Caco-2 (cell line): Measurements from ENCODE around the gene GMPR. TPM values are rescaled to one million over a fixed set of nuclear protein-coding genes. Genes with fewer than 3 reads are reported as not detected.

Experiments
- BruUV-seq: library from RNA; stranded (reverse); fragments of 400-500 nt; replicated peaks from 2 replicates; lab custom pipeline; 2021; lab: Mats Ljungman, UMichigan
- CTCF ChIA-PET: fragments of 300-600 bp; sonication (Branson Sonifier 250); formaldehyde crosslinking; loops from one replicate; lab custom pipeline; 2022; ENCODE audit warnings: antibody characterized with exemption; lab: Charles Lee
- POLR2A ChIA-PET: fragments of 300-600 bp; sonication (Branson Sonifier 250); formaldehyde crosslinking; loops from one replicate; lab custom pipeline; 2022; ENCODE audit warnings: antibody characterized with exemption; lab: Charles Lee
- DNase-seq, 2 experiments: peaks; one replicate each; pipeline versions ENCODE4 v3.0.0 to v3.0.0-alpha.2; 2020 to 2022
- H3K27me3 ChIP-seq: replicated peaks from 2 replicates; pipeline ENCODE4 v1.6.0; 2011; ENCODE audit warnings: low read length; ENCODE audit not compliant: control insufficient read depth, insufficient read depth
- H3K36me3 ChIP-seq: 2 replicates; pipeline ENCODE4 v1.5.1; 2011; ENCODE audit warnings: low read length; ENCODE audit not compliant: control insufficient read depth, insufficient read depth
- H3K4me1 ChIP-seq: fragments of 250-450 bp; sonication (Bioruptor Pico); 2 replicates; pipeline ENCODE4 v1.5.1; 2020; ENCODE audit warnings: mild to moderate bottlenecking
- H3K4me3 ChIP-seq: 2 replicates; pipeline ENCODE4 v1.5.1; 2011; ENCODE audit warnings: low read depth, mild to moderate bottlenecking, control low read depth, low read length
- H3K9me3 ChIP-seq: fragments of 250-450 bp; sonication (Bioruptor Pico); 2 replicates; pipeline ENCODE4 v1.5.1; 2020; ENCODE audit warnings: mild to moderate bottlenecking, moderate library complexity
- H3K27ac Mint-ChIP-seq: one replicate; pipeline ENCODE4 v1.8.0; 2022; ENCODE audit warnings: mixed read lengths; ENCODE audit not compliant: unreplicated experiment
- H3K27me3 Mint-ChIP-seq: one replicate; pipeline ENCODE4 v1.8.0; 2022; ENCODE audit warnings: mixed read lengths; ENCODE audit not compliant: insufficient read depth, unreplicated experiment
- H3K36me3 Mint-ChIP-seq: one replicate; pipeline ENCODE4 v1.8.0; 2022; ENCODE audit warnings: mild to moderate bottlenecking, mixed read lengths; ENCODE audit not compliant: insufficient read depth, unreplicated experiment
- H3K4me1 Mint-ChIP-seq: one replicate; pipeline ENCODE4 v1.8.0; 2022; ENCODE audit warnings: low read depth, mixed read lengths; ENCODE audit not compliant: unreplicated experiment
- H3K4me3 Mint-ChIP-seq: one replicate; pipeline ENCODE4 v1.8.0; 2022; ENCODE audit warnings: mild to moderate bottlenecking, moderate library complexity, mixed read lengths; ENCODE audit not compliant: unreplicated experiment
- H3K9me3 Mint-ChIP-seq: one replicate; pipeline ENCODE4 v1.8.0; 2022; ENCODE audit warnings: mixed read lengths; ENCODE audit not compliant: unreplicated experiment
- CTCF ChIP-seq, 2 experiments: fragments of 200-600 bp in 1 of 2; IDR thresholded peaks; 1 replicate in 1 of 2; 2 replicates in 1 of 2; pipeline versions ENCODE4 v1.5.1 to v1.8.0; 2011 to 2022; ENCODE audit warnings: antibody characterized with exemption in 1 of 2, control low read depth in 1 of 2, inconsistent platforms in 1 of 2, low read depth in 1 of 2, low read length in 1 of 2, mild to moderate bottlenecking in 1 of 2, moderate library complexity in 1 of 2; ENCODE audit not compliant: insufficient read depth in 1 of 2, severe bottlenecking in 1 of 2, unreplicated experiment in 1 of 2
- intact Hi-C: fragments of 100-400 bp; cut with micrococcal nuclease; formaldehyde crosslinking; loops from one replicate; pipeline ENCODE4 v1.10.0; 2022; ENCODE audit not compliant: unreplicated experiment
- total RNA-seq: library from RNA; stranded (reverse); gene quantifications from 2 replicates; pipeline ENCODE4 v1.2.3, GENCODE V29; 2022

The GMPR gene
- total RNA-seq, 1 experiment from 2014 or later = 1.3 TPM

DNA sequence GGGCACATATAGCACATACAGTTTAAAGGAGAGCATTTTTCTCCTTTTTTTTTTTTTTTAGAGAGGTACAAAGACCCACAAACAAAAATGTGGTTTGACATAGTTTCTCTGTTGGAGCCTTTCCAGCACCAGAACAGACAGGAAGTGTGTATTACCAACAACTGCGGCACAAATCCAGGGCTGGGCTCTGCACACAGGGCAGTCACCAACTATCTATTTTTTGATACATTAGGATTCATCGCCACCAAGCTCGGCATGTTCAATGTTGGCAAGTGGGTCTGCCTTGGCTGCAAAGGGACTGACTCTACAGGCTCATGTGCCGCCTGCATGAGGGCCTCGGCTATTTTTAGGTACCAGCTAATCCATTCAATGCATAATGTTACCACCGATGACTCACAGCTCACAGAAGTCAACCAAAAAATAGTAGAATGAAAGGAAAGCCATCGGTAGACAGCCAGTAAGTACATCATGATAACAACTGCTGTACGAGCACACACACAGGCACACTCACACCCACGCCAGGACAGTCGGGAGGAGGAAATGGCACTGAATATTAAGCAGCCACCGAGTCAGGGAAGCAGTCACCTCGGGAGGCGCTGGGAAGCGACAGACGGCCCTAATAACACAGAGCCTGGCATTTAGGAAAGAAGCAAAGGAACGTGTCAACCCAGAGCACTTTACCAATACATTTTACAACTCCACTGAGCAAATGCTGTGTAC lies 81.6 kb downstream of the GMPR start:
- CTCF ChIA-PET = interaction anchor here (0.6 kb wide), 1 partner anchor 478 kb away, joined by 4 read pairs; no protein-coding TSS in a partner anchor
- BruUV-seq = no TSS peak
- POLR2A ChIA-PET = no interaction called here

GRCh38 chr6:16320533-16321340 lies 82.3 kb downstream of the GMPR start:
- Mint-ChIP-seq H3K4me3 (no peak overlapping the region), H3K36me3 (peaks cover 7% of the 10 kb centered on the region), H3K4me1 (no peaks in the 10 kb centered on the region), H3K9me3 (no peaks in the 10 kb centered on the region), H3K27ac (no peak overlapping the region), H3K27me3 (no peaks in the 10 kb centered on the region)
- no peak for TF ChIP-seq CTCF (IDR thresholded peaks at IDR 0.05; ENCODE audit: insufficient read depth in 1 of 2, low read depth in 1 of 2, low read length in 1 of 2, severe bottlenecking in 1 of 2, unreplicated experiment in 1 of 2)
- Histone ChIP-seq H3K27me3 (no peaks in the 10 kb centered on the region), H3K4me3 (no peak overlapping the region), H3K4me1 (no peaks in the 10 kb centered on the region), H3K9me3 (no peaks in the 10 kb centered on the region), H3K36me3 (no peaks in the 10 kb centered on the region)
- ChIA-PET CTCF (interaction anchor here (0.6 kb wide), 1 partner anchor 479 kb away, joined by 4 read pairs; no protein-coding TSS in a partner anchor), POLR2A (no interaction called here)
- no peak for DNase-seq
- BruUV-seq = no TSS peak
- intact Hi-C loops = no loop called here

More for the DNA sequence above, 81.6 kb downstream of the GMPR start:
- Histone ChIP-seq H3K9me3 (no peaks in the 10 kb centered on the region), H3K27me3 (no peaks in the 10 kb centered on the region), H3K36me3 (no peaks in the 10 kb centered on the region), H3K4me3 (no peak overlapping the region), H3K4me1 (no peaks in the 10 kb centered on the region)
- H3K27me3 Mint-ChIP-seq = no peaks in the 10 kb centered on the region
- intact Hi-C loops = no loop called here
- H3K27ac Mint-ChIP-seq = no peak overlapping the region
- no peaks in the 10 kb centered on the region for H3K4me1 Mint-ChIP-seq
- no peak overlapping the region for H3K4me3 Mint-ChIP-seq
- no peak for DNase-seq
- peaks cover 7% of the 10 kb centered on the region for H3K36me3 Mint-ChIP-seq
- no peak for TF ChIP-seq CTCF (IDR thresholded peaks at IDR 0.05; ENCODE audit: insufficient read depth in 1 of 2, low read depth in 1 of 2, low read length in 1 of 2, severe bottlenecking in 1 of 2, unreplicated experiment in 1 of 2)
- H3K9me3 Mint-ChIP-seq = no peaks in the 10 kb centered on the region

DNA sequence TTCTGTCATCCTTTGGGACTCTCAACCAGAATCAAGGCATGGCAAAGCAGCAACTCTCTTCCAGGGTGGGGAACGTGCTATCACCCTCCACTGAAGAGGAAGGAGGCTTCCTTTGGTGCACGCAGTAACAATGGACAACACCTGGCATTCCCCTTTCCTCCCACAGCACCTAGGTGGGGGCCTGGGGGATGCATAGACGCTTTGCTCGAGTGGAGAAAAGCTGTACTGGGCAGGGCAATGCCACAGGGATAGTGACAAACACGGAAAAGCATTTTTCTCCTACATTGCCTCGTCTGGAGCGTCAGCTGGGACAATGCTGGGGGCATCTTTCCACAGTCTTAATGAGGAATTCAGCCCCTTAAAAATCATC lies 82.9 kb downstream of the GMPR start:
- intact Hi-C loops = no loop called here
- no peak for TF ChIP-seq CTCF (IDR thresholded peaks at IDR 0.05; ENCODE audit: insufficient read depth in 1 of 2, low read depth in 1 of 2, low read length in 1 of 2, severe bottlenecking in 1 of 2, unreplicated experiment in 1 of 2)
- Histone ChIP-seq H3K4me3 (no peak overlapping the region), H3K9me3 (no peaks in the 10 kb centered on the region), H3K4me1 (no peaks in the 10 kb centered on the region), H3K36me3 (no peaks in the 10 kb centered on the region), H3K27me3 (no peaks in the 10 kb centered on the region)
- Mint-ChIP-seq H3K9me3 (no peaks in the 10 kb centered on the region), H3K27me3 (no peaks in the 10 kb centered on the region), H3K4me1 (no peaks in the 10 kb centered on the region), H3K27ac (no peak overlapping the region), H3K4me3 (no peak overlapping the region), H3K36me3 (peaks cover 7% of the 10 kb centered on the region)
- no TSS peak for BruUV-seq
- CTCF ChIA-PET = no interaction called here
- DNase-seq = no peak
- POLR2A ChIA-PET = no interaction called here
